ENCODE data around the gene DIPK1B.

DIPK1B gene

GRCh38 chr9:136686794-136687711 lies 25.3 kb upstream of the DIPK1B start, which contains the start of gene AGPAT2:
Gene AGPAT2, minus strand, starts transcription at chr9:136687457. Its CDS starts 100 bp downstream, at chr9:136687357.
- no peak for DNase-seq (ENCODE audit: low spot score)

DNA sequence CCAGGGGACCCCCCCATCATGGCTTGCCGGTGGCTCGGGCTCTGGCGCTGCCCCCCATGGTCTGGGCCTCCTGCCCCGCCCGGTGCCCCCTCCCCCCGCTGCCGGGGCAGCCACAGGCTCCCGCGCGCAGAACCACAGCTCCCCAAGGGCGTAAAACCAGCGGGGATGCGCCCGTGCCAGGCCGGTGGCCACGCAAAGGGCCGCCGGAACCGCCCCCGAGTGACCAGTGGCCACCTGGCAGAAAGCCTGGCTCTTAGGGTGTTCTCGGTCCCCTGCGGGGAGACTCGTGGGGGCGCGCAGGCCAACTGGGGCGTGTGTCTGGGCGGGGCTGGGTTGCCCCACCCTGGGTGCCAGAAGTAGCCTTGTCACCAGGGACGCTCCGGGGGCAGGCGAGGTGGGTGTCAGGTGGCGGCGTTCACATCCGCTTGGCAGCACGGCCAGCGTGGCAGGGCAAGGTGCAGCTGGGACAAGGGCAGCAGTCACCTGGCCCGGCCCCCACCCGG lies 24.6 kb upstream of the DIPK1B start:
- DNase-seq (ENCODE audit: low spot score) = no peak

- DNase-seq (ENCODE audit: low spot score) = peak; percentile 26
Observed at GRCh38 chr9:136688274-136689107, 23.9 kb upstream of the DIPK1B start.

GRCh38 chr9:136689108-136689460 lies 23.3 kb upstream of the DIPK1B start:
- DNase-seq (ENCODE audit: low spot score) = no peak

- DNase-seq (ENCODE audit: low spot score) = no peak
Observed at GRCh38 chr9:136690104-136690805, 22.1 kb upstream of the DIPK1B start.

DNA sequence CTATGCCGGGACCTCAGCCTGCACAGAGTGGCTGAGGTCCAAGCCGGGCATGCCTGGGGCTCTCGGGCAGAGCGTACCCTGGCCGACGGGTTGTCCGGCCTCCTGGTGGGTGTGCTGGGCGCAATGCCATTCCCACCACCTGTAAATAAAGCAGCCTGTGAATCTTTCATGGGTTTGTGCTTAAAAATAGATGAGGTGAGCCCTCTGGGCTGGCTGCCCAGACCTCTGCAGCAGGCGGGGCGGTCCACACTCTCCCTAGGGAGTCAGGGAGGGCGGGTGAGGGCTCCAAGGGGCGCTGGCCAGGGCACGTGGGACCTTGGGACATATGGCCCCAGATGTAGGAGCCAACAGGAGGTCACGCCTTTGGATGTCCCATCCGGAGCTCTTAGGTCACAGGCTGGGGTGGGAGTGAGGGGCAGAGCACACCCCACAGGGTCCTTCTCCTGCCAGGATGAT lies 21.5 kb upstream of the DIPK1B start:
- no peak for DNase-seq (ENCODE audit: low spot score)

DNA sequence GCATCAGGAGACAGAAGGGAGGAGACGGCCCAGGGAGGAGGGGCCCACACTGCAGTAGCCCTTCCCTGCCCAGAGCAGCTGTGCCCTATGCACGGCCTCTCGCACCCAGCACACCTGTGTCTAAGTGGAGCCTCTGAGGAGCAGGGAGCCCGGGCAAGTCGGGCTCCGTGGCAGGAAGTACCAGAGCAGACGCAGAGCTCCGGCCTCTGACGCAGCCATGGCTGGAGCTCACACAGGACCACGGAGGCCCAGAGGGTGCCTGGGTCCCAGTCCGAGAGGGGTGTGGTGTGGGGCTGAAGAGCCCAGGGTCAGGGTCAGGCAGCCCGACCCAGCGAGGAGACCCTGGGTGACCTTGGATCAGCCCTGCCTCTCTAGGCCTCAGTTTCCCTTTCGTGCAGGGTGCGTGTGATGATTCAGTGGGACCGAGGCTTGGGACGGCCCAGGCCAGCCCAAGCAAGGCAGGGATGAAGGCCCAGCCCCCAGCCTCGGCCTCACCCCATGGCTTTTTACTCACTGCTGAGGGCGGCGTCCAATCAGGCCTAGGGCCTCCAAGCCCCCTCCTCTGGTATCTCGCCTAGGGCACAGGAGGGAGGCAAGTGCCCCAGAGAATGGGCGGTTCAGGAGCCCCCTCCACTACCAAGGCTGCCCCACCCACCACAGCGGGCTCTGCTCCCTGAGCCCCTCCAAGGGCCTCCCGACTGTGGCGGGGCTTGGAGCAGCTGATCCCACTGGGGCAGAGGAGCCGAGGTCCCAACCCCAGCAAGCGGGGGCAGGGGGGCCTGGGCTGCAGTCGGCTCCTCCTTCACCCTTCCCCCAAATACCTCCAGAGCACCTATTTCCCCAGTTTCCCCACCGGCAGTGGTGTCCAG lies 20.8 kb upstream of the DIPK1B start:
- DNase-seq (ENCODE audit: low spot score) = no peak

- no peak for DNase-seq (ENCODE audit: low spot score)
Observed at GRCh38 chr9:136692185-136693134, 19.9 kb upstream of the DIPK1B start.

GRCh38 chr9:136693135-136693489 lies 19.3 kb upstream of the DIPK1B start:
- DNase-seq (ENCODE audit: low spot score) = no peak

DNA sequence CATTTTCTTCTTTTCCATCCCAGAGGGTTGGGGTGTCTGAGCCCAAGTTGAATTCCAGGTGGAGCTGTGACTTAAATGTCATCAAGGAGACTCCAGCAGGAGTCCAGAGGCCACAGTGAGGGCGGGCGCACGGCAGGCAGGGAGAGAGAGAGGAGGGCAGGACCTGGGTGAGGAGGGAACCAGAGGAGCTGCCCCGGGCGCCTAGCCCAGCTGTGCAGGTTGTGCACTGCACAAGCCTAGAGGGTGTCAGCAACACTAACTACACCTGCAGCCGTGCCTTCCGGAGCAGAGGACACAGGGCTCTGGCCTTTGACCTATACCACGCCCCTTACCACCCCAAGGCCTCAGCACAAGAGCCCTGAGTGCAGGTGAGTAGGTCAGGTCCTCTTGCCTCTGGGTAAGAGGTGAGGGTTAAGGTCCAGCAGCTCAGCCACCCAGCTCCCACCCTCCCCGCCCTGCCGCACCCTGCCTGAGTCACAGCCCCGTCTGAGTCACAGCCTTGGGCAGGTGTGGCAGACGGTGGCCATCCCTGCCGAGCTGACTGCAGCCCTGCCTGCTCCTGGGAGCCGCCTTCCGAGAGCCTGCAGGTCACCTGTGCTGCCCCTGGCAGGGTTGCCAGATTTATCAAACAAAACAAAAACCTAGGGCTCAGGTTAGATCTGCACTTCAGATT lies 18.7 kb upstream of the DIPK1B start:
- DNase-seq (ENCODE audit: low spot score) = no peak

DNA sequence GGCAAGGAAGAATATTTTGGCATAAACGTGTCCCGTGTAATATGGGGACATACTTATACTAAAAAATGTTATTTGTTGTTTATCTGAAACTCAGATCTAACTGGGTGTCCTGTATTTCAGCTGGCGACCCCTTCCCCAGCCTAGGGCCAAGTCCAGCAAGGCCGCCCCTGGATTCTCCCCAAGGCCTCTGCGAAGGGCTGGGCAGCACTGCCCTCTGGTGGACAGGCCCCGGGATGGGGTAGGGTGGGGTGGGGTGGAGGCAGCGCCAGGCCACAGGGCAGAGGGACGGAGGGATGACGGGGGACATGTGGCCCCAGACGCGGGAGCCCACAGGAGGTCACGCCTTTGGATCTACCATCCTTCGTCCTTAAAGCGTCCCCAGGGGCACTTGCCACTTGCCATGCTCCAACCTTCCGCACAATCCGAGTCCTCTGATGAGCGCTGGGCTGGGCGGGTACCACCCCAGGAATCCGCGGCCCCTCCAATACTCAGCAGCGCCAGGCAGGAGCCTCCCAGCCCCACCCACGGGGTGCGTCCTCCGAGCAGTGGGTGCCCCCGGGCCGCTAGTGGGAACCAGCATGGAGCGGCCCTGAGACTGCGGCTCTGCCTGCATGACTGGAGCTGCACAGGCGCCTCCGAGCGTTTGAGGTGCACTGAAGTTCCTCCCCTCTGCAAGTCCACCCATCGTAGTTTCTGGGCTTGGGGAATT lies 18.1 kb upstream of the DIPK1B start:
- no peak for DNase-seq (ENCODE audit: low spot score)

DNA sequence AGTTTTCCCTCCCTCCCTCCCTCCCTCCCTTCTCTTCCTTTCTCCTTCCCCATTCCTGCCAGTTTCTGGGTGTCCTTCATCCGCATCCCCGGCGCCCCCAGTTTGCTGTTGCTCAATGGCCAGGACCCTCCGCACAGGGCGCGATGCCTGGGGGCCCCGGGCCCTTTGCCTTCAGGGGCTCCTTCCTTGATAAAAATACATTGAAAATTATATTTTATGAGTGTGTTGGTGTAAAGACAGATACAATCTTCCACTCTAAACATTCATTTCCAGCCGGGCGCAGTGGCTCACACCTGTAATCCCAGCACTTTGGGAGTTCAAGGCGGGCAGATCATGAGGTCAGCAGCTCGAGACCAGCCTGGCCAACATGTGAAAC lies 17.5 kb upstream of the DIPK1B start:
- DNase-seq (ENCODE audit: low spot score) = no peak

DNA sequence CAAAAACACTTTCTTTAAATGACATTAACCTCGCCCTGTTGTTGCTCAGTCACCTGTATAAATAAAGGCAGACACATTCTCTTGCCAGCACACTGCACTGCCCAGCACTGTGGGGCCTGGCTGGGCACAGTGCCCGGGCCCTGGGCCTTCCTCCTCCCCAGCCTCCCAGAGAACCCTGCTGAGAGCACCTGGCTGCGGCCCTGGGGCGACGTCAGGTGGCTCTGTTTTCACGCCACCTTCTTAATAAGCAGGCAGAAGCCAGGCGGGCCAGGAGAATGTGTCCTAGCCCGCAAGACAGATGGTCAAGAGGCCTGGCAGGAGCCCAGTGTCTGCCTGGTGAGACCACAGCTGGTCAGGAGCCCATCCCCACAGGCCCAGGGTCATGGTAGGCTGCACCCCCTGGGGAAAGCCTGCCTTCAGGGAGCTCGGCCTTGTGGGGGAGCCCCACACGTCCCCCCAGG lies 16.9 kb upstream of the DIPK1B start:
- no peak for DNase-seq (ENCODE audit: low spot score)

- DNase-seq (ENCODE audit: low spot score) = no peak
Observed at GRCh38 chr9:136695955-136696354, 16.4 kb upstream of the DIPK1B start.

DNA sequence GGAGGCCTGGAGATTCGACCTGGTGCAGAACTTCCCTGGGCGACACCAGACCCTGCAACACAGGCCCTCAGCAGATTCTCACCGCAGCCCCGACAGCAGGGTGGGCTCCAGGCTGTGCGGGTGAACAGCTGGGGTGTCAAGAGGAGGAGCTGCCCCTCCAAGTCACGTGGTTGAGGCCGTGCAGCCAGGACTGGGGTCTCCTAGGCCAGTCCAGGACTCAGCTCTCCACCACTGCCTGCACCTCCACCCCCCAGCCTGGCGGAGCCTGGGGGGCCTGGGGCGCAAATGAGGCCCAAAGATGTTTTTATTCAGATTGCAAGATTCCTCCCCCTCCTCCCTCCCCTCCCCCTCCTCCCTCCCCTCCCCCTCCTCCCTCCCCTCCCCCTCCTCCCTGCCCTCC lies 15.9 kb upstream of the DIPK1B start:
- DNase-seq (ENCODE audit: low spot score) = no peak

- no peak for DNase-seq (ENCODE audit: low spot score)
Observed at GRCh38 chr9:136697146-136697820, 15.1 kb upstream of the DIPK1B start.

DNA sequence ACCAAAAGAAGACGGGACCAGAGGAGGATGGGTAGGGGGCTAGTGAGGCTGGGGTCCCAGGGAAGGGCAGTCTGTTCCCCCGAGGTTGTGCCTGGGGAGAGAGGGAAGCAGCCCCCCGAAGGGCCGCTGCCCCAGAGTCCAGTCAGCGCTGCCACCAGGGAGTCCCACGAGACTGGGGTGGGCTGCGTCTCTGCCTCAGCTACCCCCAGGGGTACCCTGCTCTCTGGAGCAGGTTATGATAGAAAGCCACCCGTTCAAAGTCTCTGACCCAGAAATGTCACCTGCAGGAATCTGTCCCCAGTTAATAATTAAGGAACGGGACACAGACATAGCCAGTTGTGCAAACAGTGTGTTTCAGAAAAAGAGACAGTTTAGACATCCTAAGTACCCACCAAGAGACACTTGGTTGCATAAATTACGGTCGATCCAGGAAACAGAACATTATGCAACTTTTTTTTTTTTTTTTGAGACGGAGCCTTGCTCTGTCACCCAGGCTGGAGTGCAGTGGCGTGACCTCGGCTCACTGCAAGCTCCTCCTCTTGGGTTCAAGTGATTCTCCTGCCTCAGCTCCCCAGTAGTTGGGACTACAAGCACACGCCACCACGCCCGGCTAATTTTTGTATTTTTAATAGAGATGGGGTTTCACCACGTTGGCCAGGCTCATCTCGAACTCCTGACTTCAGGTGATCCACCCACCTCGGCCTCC lies 14.4 kb upstream of the DIPK1B start:
- no peak for DNase-seq (ENCODE audit: low spot score)

Data from pons (tissue), 1 donor.